Measurements from ENCODE around the gene SLIT1.
"Not testable (repeated sequence)": the region's sequence is repeated elsewhere in the genome, so short reads cannot be mapped to it uniquely, and the experiment has no call there.

Gene SLIT1

DNA sequence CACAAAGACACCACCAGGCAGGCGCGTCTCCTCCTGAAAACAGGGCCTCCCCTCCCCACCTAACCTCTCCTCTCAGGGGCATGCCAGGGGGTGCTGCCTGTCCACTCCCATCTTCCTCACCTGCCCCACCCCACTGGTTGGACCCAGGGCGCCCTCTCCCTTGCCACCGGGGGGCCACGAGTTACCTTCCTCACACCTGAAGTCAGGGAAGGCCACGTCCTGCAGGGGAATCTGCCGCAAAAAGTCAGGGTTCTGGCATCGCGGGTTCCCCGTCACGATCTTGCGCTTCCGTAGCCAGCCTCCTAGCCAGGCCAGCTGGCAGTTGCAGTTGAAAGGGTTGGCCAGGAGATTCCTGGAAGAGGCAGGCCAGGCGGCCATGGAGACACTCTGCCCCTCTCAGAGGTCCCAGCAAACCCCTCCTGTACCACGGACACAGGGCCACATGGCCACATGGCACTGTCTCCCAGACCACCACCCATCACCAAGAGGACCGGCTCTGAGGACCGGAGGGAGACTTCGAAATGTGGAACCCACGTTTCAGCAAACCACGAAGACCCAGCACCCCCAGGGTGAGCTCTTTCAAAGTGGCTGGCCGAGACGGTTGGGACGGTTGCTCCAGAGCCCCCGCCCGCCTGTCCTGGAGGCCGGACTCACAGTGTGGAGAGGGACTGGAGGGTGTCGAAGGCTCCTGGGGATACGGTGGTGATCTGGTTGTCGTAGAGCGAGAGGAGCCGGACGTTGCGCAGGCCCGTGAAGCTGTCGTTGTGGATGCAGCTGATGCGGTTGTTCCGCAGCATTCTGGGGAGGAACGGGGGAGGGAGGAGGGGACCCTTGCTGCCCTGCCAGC, 142.8 kb downstream of the SLIT1 start:
- no peak for DNase-seq (ENCODE audit: low spot score)

GRCh38 chr10:97042081-97042480, 143.7 kb downstream of the SLIT1 start:
- no peak for DNase-seq (ENCODE audit: low spot score)

DNA sequence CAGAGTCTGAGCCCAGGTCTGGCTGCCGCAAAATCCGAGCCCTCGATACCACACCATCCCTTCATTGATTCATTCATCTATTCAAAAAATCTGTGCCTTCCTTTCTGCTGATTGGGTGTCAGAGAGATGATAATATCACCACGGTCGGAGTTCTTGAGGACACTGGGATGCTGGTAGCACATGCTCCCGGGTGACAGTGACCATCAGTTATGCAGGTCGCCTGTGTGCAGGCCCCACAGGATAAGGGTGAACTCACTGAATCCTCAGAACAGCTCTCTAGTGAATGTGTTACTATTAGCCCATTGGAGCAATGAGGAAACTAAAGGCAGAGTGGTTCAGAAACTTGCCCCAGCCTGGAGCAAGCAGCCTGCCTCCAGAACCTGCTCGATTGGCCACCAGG, 145.1 kb downstream of the SLIT1 start:
- no peak for DNase-seq (ENCODE audit: low spot score)

- no peak for DNase-seq (ENCODE audit: low spot score)
Observed at GRCh38 chr10:97040248-97040584, 145.5 kb downstream of the SLIT1 start.

DNA sequence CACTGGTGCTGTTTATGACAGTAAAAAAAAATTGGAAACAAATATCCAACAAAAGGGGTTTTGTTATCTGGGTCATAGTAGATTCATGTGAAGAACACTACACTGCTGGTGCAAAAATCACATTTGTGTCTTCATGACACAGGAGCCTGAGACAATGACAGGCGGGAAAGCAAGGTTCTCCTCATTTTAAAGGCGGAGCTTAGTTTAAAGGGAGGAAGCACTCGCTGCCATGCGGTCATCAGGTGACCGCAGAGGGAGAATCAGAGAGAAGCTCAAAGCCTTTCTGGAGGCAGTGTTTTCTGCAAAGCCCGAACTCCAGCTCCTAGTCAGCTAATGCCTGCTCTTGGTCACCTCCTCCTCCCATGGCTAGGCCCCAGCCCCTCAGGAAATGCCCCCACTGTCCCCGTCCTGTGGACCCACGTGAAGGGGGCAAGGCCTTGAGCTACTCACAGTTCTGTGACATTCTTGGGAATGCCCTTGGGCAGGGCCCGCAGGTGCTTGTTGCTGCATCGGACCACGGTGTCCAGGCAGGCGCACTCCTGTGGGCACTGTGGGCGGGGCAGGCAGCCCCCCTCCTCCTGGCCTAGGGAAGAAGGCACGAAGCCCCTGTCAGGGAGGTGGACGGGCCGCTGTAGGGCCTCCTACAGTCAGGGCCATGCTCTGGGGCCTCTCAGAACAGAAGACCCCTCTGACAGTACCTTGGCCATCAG, 146.1 kb downstream of the SLIT1 start:
- DNase-seq (ENCODE audit: low spot score) = no peak

GRCh38 chr10:97038688-97039087, 147.1 kb downstream of the SLIT1 start:
- DNase-seq (ENCODE audit: low spot score) = no peak

- DNase-seq (ENCODE audit: low spot score) = peak; percentile 86
Observed at GRCh38 chr10:97037365-97038361, 148.1 kb downstream of the SLIT1 start.

DNA sequence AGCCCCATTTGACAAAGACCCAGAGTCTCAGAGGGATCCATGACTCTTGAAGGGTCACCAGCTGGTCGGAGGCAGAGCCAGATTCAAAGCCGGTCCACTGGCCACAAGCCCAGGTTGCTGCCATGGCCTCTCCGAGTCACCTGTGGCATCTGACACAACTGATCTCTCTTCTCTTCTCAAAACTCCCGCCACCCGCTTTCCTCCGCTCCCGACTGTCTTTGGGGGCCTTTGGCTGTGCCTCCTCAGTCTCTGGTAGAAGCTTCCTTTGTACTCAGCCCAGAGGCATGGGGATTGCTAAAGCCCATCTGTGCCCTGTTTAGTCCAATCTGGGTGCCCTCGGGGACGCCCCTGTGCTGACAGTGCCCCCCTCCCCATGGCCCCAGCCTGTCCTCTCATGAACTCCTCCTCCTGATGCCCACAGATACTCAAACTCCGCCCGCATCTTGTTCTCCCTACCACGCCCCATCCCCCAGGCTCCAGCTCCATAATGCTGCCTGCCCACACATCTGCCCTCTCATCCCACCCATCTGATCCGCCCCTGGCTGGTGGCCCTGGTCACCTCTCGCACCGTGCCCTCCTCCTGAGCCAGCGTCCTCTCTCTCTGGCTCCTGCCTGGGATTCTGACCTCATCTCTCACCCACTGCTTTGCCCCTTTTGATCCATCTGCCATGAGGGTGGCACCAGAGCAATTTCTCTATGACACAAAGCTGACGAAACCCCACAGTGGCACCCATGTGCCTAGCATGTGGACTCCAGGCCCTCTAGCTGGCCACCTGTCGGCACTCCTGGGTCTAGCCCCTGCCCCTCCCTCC, 150.6 kb downstream of the SLIT1 start:
- peak; percentile 23 for DNase-seq (ENCODE audit: low spot score)

DNA sequence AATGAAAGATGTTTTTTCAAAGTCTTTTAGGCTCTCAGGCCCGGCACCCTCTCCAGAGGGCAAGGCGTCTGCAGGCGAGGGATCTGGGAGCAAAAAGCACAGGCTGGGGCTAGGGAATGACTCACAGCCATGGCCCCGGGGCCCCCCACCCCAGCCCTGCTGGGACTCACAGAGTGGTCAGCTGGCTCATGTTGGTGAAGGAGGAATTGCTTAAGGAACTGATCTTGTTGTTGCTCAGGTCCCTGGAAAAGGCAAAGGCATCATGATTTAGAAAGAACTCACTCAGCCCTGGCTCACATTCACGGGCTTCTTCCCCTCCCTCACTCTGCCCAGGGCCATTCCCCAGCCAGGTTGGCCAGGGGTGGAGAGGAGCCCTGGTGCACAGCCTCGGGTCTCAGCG, 151.5 kb downstream of the SLIT1 start:
- DNase-seq (ENCODE audit: low spot score) = no peak

DNA sequence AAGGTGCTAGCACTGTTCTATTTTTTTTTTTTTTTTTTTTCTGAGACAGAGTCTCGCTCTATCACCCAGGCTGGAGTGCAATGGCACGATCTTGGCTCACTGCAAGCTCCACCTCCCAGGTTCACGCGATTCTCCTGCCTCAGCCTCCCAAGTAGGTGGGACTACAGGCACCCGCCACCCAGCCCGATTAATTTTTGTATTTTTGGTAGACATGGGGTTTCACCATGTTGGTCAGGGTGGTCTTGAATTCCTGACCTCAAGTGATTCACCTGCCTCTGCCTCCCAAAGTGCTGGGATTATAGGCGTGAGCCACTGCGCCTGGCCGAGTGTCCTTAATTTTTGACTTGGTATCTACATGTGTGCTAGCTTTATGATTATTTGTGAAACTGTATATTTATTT, 151.9 kb downstream of the SLIT1 start:
- not testable (repeated sequence) for DNase-seq (ENCODE audit: low spot score)

DNA sequence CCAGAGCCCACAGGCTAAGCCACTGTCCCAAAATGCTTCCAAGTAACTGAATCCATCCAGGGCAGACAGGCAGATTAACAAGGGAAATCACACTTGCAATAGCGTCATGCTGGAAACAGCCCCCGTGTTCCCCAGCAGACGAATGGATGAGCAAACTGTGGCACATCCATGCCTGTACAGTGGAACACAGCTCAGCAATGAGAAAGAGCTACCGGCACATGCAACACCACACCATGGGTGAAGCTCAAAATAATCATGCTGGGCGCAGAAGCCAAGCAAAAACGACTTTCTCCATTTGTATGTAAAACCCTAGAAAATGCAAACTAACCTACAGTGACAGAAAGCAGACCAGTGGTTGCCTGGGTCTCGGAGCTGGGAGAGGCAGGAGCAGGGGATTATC, 153.1 kb downstream of the SLIT1 start:
- DNase-seq (ENCODE audit: low spot score) = no peak

DNA sequence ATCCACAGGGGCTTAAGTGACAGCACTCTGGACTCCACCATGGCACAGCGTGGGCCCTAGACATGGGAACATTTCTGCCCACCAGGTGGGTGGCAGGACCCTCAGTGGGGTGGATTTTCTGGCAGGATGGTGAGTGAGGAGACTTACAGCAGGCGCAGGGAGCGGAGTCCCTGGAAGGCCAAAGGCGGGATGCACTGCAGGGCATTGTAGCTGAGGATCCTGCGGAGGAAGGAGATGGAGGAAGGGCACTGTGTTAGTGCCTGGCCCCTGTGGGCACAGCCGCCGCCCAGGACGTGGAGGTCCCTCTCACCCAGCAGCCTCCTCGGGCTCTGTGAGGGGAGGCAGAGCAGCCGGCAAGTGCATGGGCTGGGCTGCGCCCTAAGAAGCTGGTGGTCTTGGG, 154.3 kb downstream of the SLIT1 start:
- DNase-seq (ENCODE audit: low spot score) = no peak

GRCh38 chr10:97030894-97031293, 154.9 kb downstream of the SLIT1 start:
- no peak for DNase-seq (ENCODE audit: low spot score)

DNA sequence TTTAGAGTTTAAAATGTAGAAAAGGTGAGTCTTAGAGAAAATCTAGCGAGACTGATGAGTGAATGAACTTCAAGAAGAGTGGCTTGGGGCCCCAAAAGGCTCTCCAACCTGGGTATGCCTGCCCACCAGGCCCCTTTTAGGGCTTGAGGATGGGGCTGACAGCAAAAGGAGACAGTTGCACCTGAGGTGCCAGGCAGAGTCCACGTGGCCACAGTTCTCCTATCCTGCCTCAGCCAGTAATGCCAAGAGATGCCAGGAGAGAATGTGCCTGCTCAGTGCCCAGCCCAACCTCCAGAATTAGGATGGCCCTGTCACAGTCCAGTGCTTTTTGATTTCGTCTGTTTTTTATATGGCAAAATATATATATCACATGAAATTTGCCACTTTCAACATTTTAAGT, 156.5 kb downstream of the SLIT1 start:
- DNase-seq (ENCODE audit: low spot score) = no peak

DNA sequence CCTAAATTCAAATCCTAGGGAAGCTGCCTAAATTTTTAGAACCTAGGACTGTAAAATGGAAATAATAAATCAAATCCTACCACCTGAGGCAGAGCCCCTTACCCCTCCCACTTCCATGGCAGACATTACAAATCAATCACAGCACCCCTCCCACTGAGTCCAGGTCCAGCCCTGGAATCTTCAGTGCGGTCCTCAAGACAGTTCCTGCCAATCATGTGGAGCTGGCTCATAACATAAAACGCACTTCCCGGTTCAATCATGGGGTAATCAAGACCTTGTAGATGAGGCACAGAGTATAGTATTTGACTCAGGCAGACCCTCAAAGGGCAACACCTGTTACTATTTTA, 157.0 kb downstream of the SLIT1 start:
- no peak for DNase-seq (ENCODE audit: low spot score)

GRCh38 chr10:97028126-97028831, 157.5 kb downstream of the SLIT1 start:
- no peak for DNase-seq (ENCODE audit: low spot score)

DNA sequence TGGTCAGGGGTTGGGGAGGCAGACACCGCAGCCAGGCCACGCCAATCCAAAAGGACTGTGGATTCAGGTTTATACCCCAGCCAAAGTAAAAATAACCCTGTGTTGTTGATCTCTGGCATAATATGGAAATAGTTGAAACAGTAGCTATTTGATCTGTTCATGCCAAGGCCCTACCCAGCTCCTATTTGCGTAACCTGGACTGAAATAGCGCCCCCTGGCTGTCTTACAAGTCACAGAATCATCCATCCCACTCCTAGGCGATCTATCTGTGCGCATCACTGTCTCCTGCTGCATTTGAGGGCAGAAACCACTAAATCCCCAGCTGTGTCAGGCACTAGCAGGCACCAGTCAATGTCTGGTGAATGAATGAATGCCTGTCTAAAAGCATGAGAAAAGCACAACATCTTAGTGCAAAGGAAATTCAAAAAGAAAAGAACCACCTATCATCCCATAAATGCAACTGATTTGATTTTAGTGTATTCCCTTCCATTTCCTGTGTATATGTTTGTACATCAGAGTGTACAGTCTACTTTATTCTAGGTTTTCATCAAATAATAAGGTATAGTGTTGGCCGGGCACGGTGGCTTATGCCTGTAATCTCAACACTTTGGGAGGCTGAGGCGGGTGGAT, 160.0 kb downstream of the SLIT1 start:
- peak; percentile 55 for DNase-seq (ENCODE audit: low spot score)

DNA sequence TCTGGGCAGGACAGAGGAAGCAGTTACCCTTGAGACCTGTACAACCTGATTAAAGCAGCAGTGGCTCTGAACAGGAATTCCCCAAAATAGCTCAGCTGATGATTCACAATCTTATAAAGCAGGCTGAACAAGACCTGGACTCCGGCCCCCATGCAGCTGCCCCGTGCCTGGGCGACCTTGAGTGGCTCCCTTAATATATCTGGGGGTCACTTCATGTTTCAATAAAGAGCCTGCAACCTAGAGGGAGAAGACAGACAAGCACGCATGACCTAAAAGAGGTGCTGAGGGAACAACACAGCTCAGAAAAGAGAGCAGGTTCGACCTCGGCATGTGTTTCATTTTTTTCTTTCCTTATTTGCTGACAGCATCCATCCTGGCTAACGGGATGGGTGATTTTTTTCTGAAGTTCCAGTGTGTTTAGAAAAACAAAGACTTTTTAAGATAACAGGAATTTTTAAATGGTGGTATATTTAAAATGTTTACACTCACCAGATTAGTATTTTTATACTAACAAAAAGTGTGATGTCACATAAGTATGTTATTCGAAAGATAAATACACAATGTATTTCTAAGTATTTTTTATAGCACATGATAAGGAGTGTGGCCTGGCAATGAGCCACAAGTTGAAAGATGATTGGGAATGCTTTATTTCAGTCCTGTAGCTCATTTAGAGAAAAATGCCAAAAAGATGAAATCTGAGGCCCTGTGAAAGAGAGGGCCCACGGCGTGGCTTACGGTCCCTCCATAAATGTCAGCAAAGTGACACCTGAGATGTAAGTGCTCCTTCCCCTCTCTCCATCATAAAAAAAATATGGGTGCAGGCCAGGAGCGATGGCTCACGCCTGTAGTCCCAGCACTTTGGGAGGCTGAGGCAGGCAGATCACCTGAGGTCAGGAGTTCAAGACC, 161.3 kb downstream of the SLIT1 start:
- DNase-seq (ENCODE audit: low spot score) = peak; percentile 77

DNA sequence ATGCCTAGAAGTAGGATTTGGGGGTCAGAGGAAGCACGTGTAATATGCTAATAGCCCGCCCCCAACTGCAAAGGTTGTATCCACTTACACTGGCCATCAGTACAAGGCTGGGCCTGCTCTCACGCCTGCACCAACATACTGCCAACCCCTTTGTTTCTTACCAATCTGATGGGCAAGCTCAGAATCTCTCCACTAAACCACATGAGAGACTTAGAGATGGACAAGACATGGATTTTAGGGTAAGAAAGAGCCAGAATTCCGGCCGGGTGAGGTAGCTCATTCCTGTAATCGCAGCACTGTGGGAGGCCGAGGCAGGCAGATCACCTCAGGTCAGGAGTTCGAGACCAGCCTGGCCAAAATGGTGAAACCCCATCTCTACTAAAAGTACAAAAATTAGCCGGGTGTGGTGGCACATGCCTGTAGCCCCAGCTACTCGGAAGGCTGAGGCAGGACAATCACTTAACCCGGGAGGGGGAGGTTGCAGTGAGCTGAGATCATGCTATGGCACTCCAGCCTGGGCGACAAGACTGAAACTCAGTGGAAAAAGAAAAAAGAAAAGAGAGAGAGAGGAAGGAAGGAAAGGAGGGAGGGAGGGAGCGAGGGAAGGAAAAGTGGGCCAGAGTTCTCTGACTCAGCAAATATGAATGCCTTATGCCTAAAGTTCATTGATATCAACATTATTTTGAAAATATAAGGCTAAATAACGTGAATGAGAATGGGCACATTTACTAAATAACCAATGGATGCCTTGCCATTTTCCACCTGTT, 162.2 kb downstream of the SLIT1 start:
- peak; percentile 20 for DNase-seq (ENCODE audit: low spot score)
